T-helper 22 cell (primary cell): ENCODE measurements around the gene RNPS1.

Experiments used
- DNase-seq: peaks from one replicate; pipeline ENCODE4 v3.0.0-alpha.2; 2020; ENCODE audit warnings: low read depth

RNPS1 gene

DNA sequence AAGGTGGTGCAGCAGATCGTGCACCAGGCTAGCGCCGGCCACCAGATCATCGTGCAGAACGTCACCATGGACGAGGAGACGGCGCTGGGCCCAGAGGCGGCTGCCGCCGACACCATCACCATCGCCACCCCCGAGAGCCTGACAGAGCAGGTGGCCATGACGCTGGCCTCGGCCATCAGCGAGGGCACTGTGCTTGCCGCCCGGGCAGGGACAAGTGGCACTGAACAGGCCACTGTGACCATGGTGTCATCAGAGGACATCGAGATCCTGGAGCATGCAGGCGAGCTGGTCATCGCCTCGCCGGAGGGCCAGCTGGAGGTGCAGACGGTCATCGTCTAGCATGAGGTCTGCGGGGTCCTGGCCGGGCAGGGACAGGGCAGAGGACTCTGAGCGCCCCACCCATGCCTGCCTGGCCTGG is 32.7 kb downstream of the RNPS1 start:
- DNase-seq = no peak

GRCh38 chr16:2234813-2235170 is 33.1 kb downstream of the RNPS1 start:
- no peak for DNase-seq

- DNase-seq = no peak
Measured at GRCh38 chr16:2233872-2234812, 33.8 kb downstream of the RNPS1 start.

DNA sequence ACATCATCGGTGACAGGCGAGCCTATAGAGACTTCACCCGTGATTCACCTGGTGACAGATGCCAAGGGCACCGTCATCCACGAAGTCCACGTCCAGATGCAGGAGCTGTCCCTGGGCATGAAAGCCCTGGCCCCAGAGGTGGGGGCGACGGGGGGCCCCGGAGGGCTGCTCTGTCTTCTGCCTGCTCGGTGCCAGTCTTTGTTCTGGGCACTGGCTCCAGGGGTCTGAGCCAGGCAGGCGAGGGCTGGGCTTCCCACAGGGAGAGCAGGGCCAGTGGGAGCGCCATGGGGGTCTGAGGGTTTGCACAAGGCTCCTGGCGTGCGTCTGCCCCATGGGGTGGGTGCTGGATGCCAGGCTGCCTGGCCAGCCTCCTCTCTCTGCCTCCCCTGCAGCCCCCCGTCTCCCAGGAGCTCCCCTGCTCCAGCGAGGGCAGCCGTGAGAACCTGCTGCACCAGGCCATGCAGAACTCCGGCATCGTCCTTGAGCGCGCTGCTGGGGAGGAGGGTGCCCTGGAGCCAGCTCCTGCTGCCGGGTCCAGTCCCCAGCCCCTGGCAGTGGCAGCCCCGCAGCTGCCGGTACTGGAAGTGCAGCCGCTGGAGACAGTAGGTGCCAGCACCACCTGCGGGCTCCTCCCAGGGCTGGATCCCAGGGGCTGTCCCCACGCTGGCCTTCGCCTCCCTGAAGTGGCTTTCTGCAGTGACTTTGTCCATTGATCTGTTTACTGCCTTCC is 34.7 kb downstream of the RNPS1 start:
- DNase-seq = no peak

- DNase-seq = no peak
Measured at GRCh38 chr16:2232094-2232990, 35.6 kb downstream of the RNPS1 start.

- no peak for DNase-seq
Measured at GRCh38 chr16:2231016-2231931, 36.7 kb downstream of the RNPS1 start.

DNA sequence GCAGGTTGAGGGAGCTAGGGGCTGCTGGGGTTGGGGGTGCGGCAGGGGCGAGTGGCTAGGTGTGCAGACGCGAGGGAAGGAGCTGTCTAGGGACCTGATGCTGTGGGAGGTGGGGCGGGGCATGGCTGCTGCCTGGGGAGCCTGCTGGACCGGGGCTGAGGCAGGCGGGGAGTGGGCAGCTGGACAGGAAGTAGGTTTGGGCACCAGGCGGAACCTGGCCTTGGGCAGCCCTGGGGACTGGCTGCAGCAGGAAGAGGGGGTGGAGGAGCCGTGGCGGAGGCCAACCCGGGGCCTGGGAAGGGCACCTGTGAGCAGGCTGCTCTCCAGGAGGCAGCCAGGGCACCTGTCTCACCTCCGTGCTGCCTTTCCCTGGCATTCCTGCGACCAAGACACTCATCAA is 37.5 kb downstream of the RNPS1 start:
- DNase-seq = no peak

DNA sequence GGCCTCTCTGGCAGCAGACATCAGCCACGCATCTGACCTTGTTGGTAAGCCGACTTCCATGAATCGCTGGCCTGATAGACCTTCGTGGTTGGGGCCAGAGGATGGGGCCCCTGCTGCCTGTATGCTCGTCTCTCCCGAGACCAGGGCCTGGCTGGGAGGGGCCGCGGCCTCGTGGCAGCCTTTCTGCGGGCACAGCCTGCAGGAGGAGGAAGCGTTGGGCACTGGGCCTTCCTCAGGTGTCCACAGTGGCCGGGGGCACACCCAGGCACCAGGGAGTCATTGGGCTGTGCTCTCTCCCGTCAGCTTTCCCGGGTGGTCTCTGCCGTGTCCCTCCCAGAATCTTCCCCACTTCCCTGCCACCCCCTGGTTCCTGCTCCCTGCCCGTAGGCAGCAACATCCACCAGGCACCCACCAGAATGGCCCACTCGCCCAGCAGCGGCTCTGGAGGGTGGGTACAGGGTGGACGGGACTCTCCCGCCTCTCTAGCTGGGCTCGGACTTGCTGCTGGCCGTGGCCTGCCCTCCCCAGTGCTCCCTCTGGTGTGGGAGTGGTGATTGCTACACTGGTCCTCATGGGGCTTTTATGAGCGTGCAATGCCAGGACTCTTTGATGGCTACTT is 38.2 kb downstream of the RNPS1 start:
- no peak for DNase-seq

DNA sequence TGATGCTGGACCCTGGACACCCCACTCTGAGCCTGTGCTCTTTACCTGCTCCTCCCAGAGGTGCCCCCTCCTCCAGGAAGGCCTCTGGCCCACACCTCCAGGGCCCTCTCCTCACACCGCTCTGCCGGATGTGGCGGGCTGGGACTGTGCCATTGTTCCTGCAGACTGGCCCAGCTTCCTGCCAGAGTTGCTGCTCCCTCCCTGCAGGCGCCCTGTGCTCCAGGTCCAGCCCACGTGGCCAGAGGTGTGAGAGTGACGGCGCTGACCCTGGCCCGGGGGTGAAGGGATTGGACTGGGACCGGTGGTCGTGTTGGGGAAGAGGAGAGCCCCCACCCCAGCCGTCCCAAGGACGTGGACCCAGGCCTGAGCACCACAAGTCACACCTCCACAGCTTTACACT is 38.8 kb downstream of the RNPS1 start:
- DNase-seq = no peak

- no peak for DNase-seq
Measured at GRCh38 chr16:2228161-2228824, 39.6 kb downstream of the RNPS1 start.

GRCh38 chr16:2226918-2227317 is 41.0 kb downstream of the RNPS1 start:
- no peak for DNase-seq

DNA sequence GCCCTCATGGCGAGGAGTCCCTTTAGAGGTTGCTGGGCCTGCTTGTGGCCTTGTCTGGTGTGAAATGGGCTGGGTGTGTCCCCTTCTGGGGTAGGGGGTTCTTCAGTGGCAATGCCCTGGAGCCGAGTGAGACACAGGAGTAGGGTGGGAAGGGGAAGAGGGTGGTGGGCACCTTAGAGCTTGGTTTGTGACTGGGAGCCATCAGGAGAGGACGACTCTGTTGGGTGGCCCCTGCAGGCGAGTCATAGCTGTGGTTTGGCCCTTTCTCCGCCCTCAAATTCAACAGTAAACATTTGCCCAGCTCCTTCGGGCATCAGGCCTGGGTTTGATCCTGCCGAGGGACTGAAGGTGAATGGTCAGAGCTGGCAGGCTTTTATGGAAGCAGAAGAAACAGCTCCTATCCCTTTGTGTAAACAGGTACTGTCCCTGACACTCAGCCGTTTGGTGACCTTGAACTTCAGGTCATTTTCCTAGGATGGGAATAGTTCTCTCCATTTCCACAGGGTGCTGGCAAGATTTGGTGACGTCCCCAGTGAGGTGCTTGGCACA is 41.6 kb downstream of the RNPS1 start:
- DNase-seq = no peak

- no peak for DNase-seq
Measured at GRCh38 chr16:2223942-2224486, 43.9 kb downstream of the RNPS1 start.

DNA sequence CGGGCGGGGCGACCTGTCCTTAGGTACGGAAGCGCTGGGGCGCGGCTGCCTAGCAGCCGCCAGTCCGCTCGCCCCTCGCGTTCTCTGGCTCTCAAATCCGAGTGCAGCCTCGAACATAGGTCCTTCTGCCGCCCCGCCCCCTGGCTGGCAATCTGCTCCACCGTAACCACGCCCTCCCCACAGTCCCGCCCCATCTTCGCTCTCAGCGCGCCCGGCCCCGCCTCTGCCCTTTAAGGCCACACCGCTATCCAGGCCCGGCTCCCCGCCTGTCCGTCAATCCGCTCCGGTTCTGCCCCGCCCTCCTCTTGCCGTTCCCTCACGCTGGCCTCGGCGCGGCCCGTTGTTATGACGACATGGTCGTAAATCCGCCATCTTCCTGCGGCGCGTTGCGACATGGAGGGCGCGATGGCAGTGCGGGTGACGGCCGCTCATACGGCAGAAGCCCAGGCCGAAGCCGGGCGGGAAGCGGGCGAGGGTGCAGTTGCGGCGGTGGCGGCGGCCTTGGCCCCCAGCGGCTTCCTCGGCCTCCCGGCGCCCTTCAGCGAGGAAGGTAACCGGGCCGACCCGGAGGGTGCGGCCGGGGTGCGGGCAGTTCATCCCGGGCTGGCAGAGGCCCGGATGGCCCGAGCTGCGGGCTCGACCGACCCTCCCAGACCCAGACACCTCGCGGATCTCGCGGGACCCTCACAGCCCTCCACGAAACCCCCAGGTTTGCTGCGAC is 44.5 kb downstream of the RNPS1 start, which contains the start of gene E4F1:
Gene E4F1 (plus strand): TSS at position 371 of the 721 bp plus-strand sequence. CDS start 23 bp downstream, at position 394.
- DNase-seq = peak; percentile 99

DNA sequence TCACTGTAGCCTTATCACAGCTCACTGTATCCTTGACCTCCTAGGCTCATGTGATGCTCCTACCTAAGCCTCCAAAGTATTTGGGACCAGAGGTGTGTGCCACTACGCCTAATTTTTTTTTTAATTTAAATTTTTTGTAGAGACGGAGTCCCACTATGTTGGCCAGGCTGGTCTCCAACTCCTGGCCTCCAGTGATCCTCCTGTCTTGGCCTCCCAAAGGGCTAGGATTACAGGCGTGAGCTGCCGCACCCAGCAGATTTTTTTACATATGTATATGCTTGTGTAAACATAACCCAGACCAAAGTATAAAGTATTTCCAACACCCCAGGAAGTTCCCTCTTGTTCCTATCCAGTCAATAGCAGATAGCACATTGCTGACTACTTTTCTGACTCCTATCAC is 51.6 kb downstream of the RNPS1 start:
- no peak for DNase-seq

GRCh38 chr16:2214719-2214968 is 53.3 kb downstream of the RNPS1 start, which contains the start of gene PGP:
PGP (minus strand) TSS chr16:2214840; CDS start chr16:2214777, 63 bp downstream.
- no peak for DNase-seq

- no peak for DNase-seq
Measured at GRCh38 chr16:2213817-2214718, 53.9 kb downstream of the RNPS1 start.
